ENCODE results near the gene GDPD5. TPM values are rescaled to one million over a fixed set of nuclear protein-coding genes. Genes with fewer than 3 reads are reported as not detected.

Gene GDPD5
- total and polyA plus RNA-seq, 9 of the 15 experiments (the other 6 are each of a cell fraction or from before 2014, with no cell fraction given): 0.32 to 27.3 (median 8.0) TPM

- H3K9me1 ChIP-seq (ENCODE audit: control insufficient read depth, insufficient read depth, low read length): peaks cover 5% of the 10 kb centered on the region
- peaks cover 10% of the 10 kb centered on the region; the same call in 1 of the 2 replicates for H4K20me1 ChIP-seq (replicated peaks; ENCODE audit: control insufficient read depth, insufficient read depth, low read length)
- no peak overlapping the region for H2AFZ ChIP-seq (ENCODE audit: low read depth, low read length)
- H3K9ac ChIP-seq (ENCODE audit: insufficient read depth in 1 of 2, low read depth in 2 of 2, low read length in 2 of 2): no peak overlapping the region
- in situ Hi-C loops (cut with MboI) (no loop called here), intact Hi-C loops (cut with micrococcal nuclease) (no loop called here)
- WGBS (ENCODE audit: insufficient coverage, low coverage, missing lambda C conversion rate): 65% methylated on average over 8 of the region's 9 CpGs
- ChIA-PET CTCF (ENCODE audit: low intra/inter-chr PET ratio) (no interaction called here), POLR2A (interaction anchor here (0.9 to 2.1 kb wide), 4 partner anchors 11 to 61 kb away, joined by 3 to 16 read pairs (median 3); no protein-coding TSS in a partner anchor)
- no peaks in the 10 kb centered on the region for H3K9me3 ChIP-seq (replicated peaks; ENCODE audit: control insufficient read depth, insufficient read depth, low read depth, low read length)
- DNase-seq (ENCODE audit: extremely low read depth in 1 of 4, low spot score in 3 of 4) (no peak), FAIRE-seq (no peak), ATAC-seq (no peak)
- H3K4me2 ChIP-seq (ENCODE audit: insufficient read depth, low read length): no peak overlapping the region
- TF ChIP-seq ZNF121 (CRISPR knock-in tag; conservative IDR thresholded peaks at IDR 0.05): no peak
- BruUV-seq (replicated peaks): no TSS peak
- H3K27ac ChIP-seq (ENCODE audit: extremely low read depth, low read depth, low read length): no peak overlapping the region
- no peak overlapping the region for H3K4me3 ChIP-seq
- 0 out of 3 replicates have a peak, but pooled peaks cover 7% of the 10 kb centered on the region for H3K36me3 ChIP-seq (ENCODE audit: control insufficient read depth, insufficient read depth, low read length)
- H3K4me1 ChIP-seq (replicated peaks in 1 of 2; ENCODE audit: control insufficient read depth in 2 of 2, insufficient read depth in 2 of 2, low read length in 2 of 2): peaks cover 31 to 36% of the 10 kb centered on the region in 2 experiments; a peak in 4 of 5 replicates
- no peaks in the 10 kb centered on the region for H3K27me3 ChIP-seq (ENCODE audit: control insufficient read depth in 2 of 2, insufficient read depth in 2 of 2, low read length in 2 of 2)
- H3K79me2 ChIP-seq (ENCODE audit: control insufficient read depth, insufficient read depth, low read length): no peaks in the 10 kb centered on the region
These were observed 102.0 kb downstream of the GDPD5 start for GRCh38 chr11:75423721-75424120.

GRCh38 chr11:75422248-75423231, 103.2 kb downstream of the GDPD5 start:
- 0 out of 4 replicates have a peak overlapping the region, but pooled peaks of 1 of the 2 experiments have one; percentile 11 for H3K9ac ChIP-seq (ENCODE audit: insufficient read depth in 1 of 2, low read depth in 2 of 2, low read length in 2 of 2)
- DNase-seq (ENCODE audit: extremely low read depth in 1 of 4, low spot score in 3 of 4): peak; percentile 62 to 76 (median 69)
- H3K27me3 ChIP-seq (ENCODE audit: control insufficient read depth in 2 of 2, insufficient read depth in 2 of 2, low read length in 2 of 2): no peaks in the 10 kb centered on the region
- H2AFZ ChIP-seq (ENCODE audit: low read depth, low read length): no peak overlapping the region
- in situ Hi-C loops (cut with MboI): no loop called here
- H3K36me3 ChIP-seq (ENCODE audit: control insufficient read depth, insufficient read depth, low read length): 0 out of 3 replicates have a peak, but pooled peaks cover 7% of the 10 kb centered on the region
- BruUV-seq (replicated peaks): no TSS peak
- 22% methylated on average over 15 of the region's 15 CpGs for WGBS (ENCODE audit: insufficient coverage, low coverage, missing lambda C conversion rate)
- H3K9me1 ChIP-seq (ENCODE audit: control insufficient read depth, insufficient read depth, low read length): peaks cover 5% of the 10 kb centered on the region
- no peak overlapping the region for H3K27ac ChIP-seq (ENCODE audit: extremely low read depth, low read depth, low read length)
- H3K4me1 ChIP-seq (replicated peaks in 1 of 2; ENCODE audit: control insufficient read depth in 2 of 2, insufficient read depth in 2 of 2, low read length in 2 of 2): peaks cover 28 to 36% of the 10 kb centered on the region in 2 experiments; a peak in 4 of 5 replicates
- no peaks in the 10 kb centered on the region for H3K79me2 ChIP-seq (ENCODE audit: control insufficient read depth, insufficient read depth, low read length)
- H3K9me3 ChIP-seq (replicated peaks; ENCODE audit: control insufficient read depth, insufficient read depth, low read depth, low read length): no peaks in the 10 kb centered on the region
- POLR2A ChIA-PET: interaction anchor here (0.8 to 5.0 kb wide), 9 partner anchors 10 to 451 kb away, joined by 3 to 52 read pairs (median 3); partner anchors contain the start of gene RPS3
- intact Hi-C loops (cut with micrococcal nuclease): no loop called here
- peaks cover 10% of the 10 kb centered on the region; the same call in 1 of the 2 replicates for H4K20me1 ChIP-seq (replicated peaks; ENCODE audit: control insufficient read depth, insufficient read depth, low read length)
- no peak overlapping the region; the same call in 1 of the 2 replicates for H3K4me2 ChIP-seq (ENCODE audit: insufficient read depth, low read length)
- peak; percentile 63 for ATAC-seq
- no peak overlapping the region for H3K4me3 ChIP-seq
- FAIRE-seq: peak; percentile 95
- CTCF ChIA-PET (ENCODE audit: low intra/inter-chr PET ratio): no interaction called here
- TF ChIP-seq TAL1 (IDR thresholded peaks at IDR 0.05) (peak; percentile 87), ZBTB11 (CRISPR knock-in tag; IDR thresholded peaks at IDR 0.05) (peak in 1 of 3 experiments; percentile 46; a peak in 1 of 6 replicates), SMAD4 (CRISPR knock-in tag; conservative IDR thresholded peaks at IDR 0.05) (peak; percentile 81), MNT (conservative IDR thresholded peaks at IDR 0.05) (0 out of 4 replicates have a peak, but pooled peaks of 1 of the 2 experiments have one; percentile 29), MTA2 (IDR thresholded peaks at IDR 0.05; ENCODE audit: low read depth) (peak; percentile 15; the same call in 1 of the 2 replicates), ZNF354B (CRISPR knock-in tag; IDR thresholded peaks at IDR 0.05) (no peak)
